HUES6 (cell line): ENCODE results near the gene ATG16L2.

Experiments used
- H3K27ac ChIP-seq: 2 replicates; pipeline ENCODE4 v1.7.0; 2013; ENCODE audit warnings: low read depth, mild to moderate bottlenecking, low read length, inconsistent platforms
- H3K27me3 ChIP-seq: 2 replicates; pipeline ENCODE4 v1.6.1; 2013; ENCODE audit warnings: low read length; ENCODE audit not compliant: control insufficient read depth, insufficient read depth
- H3K36me3 ChIP-seq: 2 replicates; pipeline ENCODE4 v1.6.1; 2013; ENCODE audit warnings: low read length; ENCODE audit not compliant: control insufficient read depth, insufficient read depth
- H3K4me1 ChIP-seq: 2 replicates; pipeline ENCODE4 v1.6.1; 2013; ENCODE audit warnings: low read length; ENCODE audit not compliant: control insufficient read depth, insufficient read depth
- H3K4me3 ChIP-seq: 2 replicates; pipeline ENCODE4 v1.5.1; 2013; ENCODE audit warnings: low read depth, low read length
- H3K9ac ChIP-seq: one replicate; pipeline ENCODE4 v1.6.1; 2013; ENCODE audit warnings: mild to moderate bottlenecking, low read length
- H3K9me3 ChIP-seq: 2 replicates; pipeline ENCODE4 v1.6.1; 2013; ENCODE audit warnings: low read depth, low read length; ENCODE audit not compliant: control insufficient read depth, insufficient read depth

Gene ATG16L2

GRCh38 chr11:72828081-72828567 is 13.9 kb downstream of the ATG16L2 start:
- Histone ChIP-seq H3K27me3 (peaks cover 7% of the 10 kb centered on the region), H3K9me3 (no peaks in the 10 kb centered on the region), H3K36me3 (no peaks in the 10 kb centered on the region), H3K9ac (no peak overlapping the region), H3K4me1 (peaks cover 8% of the 10 kb centered on the region), H3K27ac (no peak overlapping the region), H3K4me3 (no peak overlapping the region)

DNA sequence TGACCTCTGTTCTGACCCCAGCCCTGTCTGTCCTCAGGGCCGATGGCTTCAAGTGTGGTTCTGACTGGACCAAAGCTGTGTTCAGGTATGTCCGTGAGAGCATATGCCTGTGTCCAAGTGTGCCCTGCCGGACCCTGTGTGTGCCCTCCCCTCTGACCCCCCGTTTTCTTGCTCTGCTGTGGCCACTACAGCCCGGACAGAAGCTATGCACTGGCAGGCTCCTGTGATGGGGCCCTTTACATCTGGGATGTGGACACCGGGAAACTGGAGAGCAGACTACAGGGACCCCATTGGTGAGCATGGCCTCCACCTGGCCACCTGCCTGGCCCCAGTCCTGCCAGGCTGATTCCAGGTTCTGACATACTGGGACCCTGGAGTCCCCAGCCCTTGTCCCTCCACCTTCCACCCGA is 14.5 kb downstream of the ATG16L2 start:
- no peaks in the 10 kb centered on the region for H3K9me3 ChIP-seq
- H3K27ac ChIP-seq: no peak overlapping the region
- H3K4me1 ChIP-seq: peaks cover 8% of the 10 kb centered on the region
- no peaks in the 10 kb centered on the region for H3K36me3 ChIP-seq
- H3K27me3 ChIP-seq: 0 out of 2 replicates have a peak, but pooled peaks cover 3% of the 10 kb centered on the region
- no peak overlapping the region for H3K9ac ChIP-seq
- no peak overlapping the region for H3K4me3 ChIP-seq

DNA sequence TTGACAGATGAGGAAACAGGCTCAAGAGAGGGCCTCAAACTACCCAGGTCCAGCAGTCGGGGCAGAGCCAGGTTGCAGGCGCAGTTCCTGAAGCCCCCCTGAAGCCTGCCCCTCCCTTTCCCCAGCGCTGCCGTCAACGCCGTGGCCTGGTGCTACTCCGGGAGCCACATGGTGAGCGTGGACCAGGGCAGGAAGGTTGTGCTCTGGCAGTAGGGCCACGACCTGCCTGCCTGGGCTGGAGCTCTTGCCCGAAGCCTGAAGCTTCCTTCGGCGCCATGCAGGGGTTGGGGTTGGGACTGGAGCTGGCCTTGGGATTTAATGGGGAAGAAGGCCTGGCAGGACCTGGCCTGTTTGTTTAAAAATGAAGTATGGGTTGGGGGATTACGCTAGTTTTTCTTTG is 15.0 kb downstream of the ATG16L2 start:
- Histone ChIP-seq H3K27me3 (no peaks in the 10 kb centered on the region), H3K9ac (no peak overlapping the region), H3K9me3 (no peaks in the 10 kb centered on the region), H3K27ac (no peak overlapping the region), H3K4me1 (peaks cover 8% of the 10 kb centered on the region), H3K4me3 (no peak overlapping the region), H3K36me3 (no peaks in the 10 kb centered on the region)

- Histone ChIP-seq H3K27ac (no peak overlapping the region), H3K9ac (no peak overlapping the region), H3K9me3 (no peaks in the 10 kb centered on the region), H3K4me1 (peaks cover 8% of the 10 kb centered on the region), H3K36me3 (no peaks in the 10 kb centered on the region), H3K27me3 (no peaks in the 10 kb centered on the region), H3K4me3 (no peak overlapping the region)
Observed at GRCh38 chr11:72829884-72830533, 15.8 kb downstream of the ATG16L2 start.

DNA sequence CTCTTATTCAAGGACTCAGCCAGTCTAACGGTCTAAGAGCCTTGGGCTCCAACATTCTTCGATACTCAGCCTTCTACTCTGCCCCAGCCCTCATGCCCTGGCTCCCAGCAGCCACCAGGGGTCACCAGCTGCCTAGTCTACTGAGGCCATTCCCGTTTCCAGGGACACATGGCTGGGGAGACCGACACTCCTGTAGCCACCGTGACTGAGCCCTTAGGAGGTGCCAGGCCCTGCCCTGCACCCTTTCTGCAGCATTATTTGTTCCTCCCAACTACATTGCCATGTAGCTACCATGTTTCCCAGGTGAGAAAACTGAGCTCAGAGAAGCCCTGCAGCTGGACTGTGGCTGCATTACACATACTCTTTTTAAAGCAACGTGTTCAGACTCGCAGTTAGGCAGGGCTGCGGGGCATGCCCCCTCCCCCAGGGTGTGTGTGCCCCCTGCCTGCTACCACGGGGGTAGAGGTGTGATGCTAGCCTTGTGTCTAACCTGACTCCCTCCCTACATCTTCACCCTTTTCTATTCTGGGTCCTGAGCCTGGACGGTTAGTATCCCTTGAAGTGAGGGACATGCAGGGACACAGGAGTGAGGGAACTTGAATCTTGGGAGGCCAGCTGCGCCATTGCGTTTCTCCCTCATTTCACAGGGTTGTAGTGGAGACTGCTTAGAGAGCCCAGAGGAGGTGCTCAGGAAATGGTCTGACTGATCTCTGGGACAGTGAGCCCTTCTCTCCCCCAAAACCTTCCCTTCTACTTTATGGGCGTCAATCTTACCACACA is 17.5 kb downstream of the ATG16L2 start:
- no peaks in the 10 kb centered on the region for H3K27me3 ChIP-seq
- H3K4me3 ChIP-seq: no peak overlapping the region
- H3K9me3 ChIP-seq: no peaks in the 10 kb centered on the region
- no peaks in the 10 kb centered on the region for H3K36me3 ChIP-seq
- H3K4me1 ChIP-seq: peaks cover 8% of the 10 kb centered on the region
- no peak overlapping the region for H3K9ac ChIP-seq
- H3K27ac ChIP-seq: no peak overlapping the region

DNA sequence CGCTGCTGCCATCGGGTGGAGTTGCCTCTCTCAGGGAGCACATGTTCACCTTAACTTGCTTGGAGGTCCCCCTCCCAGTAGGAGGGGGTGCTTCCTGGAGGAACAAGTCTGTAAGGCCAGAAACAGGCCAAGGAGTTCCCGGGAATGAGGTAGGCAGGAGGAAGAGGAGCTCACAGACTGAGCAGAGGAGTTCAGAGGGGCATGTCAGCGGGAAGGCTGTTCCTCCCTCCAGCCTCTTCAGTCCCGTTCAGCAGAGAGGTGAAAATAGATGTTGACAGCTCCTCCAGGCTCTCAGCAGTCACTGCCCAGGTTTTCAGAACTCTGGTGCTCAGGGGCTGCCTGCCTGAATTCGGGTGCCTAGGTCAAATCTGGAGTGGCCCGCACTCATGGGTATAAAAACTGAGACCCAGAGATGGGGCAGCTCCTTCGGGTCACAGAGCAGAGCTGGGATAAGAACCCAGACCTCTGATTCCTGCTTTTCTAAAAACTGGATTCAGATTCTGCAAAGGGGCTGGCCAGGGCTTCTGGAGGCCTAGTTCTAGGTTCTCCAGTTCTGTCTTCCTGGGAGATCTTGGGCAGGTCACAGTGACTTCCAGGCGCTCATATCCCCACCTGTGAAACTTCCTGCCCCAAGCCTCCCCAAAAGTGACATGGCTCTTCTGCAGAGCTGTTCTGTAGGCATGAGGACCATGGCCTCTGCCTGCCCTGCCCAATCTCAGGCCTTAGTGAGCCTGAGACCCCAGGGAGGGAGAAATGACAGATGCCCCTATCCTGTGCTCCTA is 18.3 kb downstream of the ATG16L2 start:
- H3K27me3 ChIP-seq: no peaks in the 10 kb centered on the region
- H3K4me1 ChIP-seq: peaks cover 8% of the 10 kb centered on the region
- H3K9ac ChIP-seq: no peak overlapping the region
- H3K4me3 ChIP-seq: no peak overlapping the region
- H3K36me3 ChIP-seq: no peaks in the 10 kb centered on the region
- no peak overlapping the region for H3K27ac ChIP-seq
- H3K9me3 ChIP-seq: no peaks in the 10 kb centered on the region

- peaks cover 8% of the 10 kb centered on the region for H3K4me1 ChIP-seq
- no peaks in the 10 kb centered on the region for H3K36me3 ChIP-seq
- H3K9me3 ChIP-seq: no peaks in the 10 kb centered on the region
- H3K9ac ChIP-seq: no peak overlapping the region
- no peak overlapping the region for H3K27ac ChIP-seq
- H3K27me3 ChIP-seq: no peaks in the 10 kb centered on the region
- no peak overlapping the region for H3K4me3 ChIP-seq
Observed at GRCh38 chr11:72833083-72833733, 19.0 kb downstream of the ATG16L2 start.

- Histone ChIP-seq H3K4me1 (peaks cover 8% of the 10 kb centered on the region), H3K36me3 (no peaks in the 10 kb centered on the region), H3K27ac (no peak overlapping the region), H3K4me3 (no peak overlapping the region), H3K27me3 (no peaks in the 10 kb centered on the region), H3K9me3 (no peaks in the 10 kb centered on the region), H3K9ac (no peak overlapping the region)
Observed at GRCh38 chr11:72833811-72834493, 19.7 kb downstream of the ATG16L2 start.

GRCh38 chr11:72834905-72835304 is 20.7 kb downstream of the ATG16L2 start:
- H3K36me3 ChIP-seq: no peaks in the 10 kb centered on the region
- no peaks in the 10 kb centered on the region for H3K9me3 ChIP-seq
- no peak overlapping the region for H3K4me3 ChIP-seq
- H3K27me3 ChIP-seq: no peaks in the 10 kb centered on the region
- no peak overlapping the region for H3K27ac ChIP-seq
- peaks cover 8% of the 10 kb centered on the region for H3K4me1 ChIP-seq
- no peak overlapping the region for H3K9ac ChIP-seq

- H3K9me3 ChIP-seq: no peaks in the 10 kb centered on the region
- peaks cover 8% of the 10 kb centered on the region for H3K4me1 ChIP-seq
- H3K9ac ChIP-seq: no peak overlapping the region
- H3K27ac ChIP-seq: no peak overlapping the region
- H3K27me3 ChIP-seq: no peaks in the 10 kb centered on the region
- no peak overlapping the region for H3K4me3 ChIP-seq
- H3K36me3 ChIP-seq: no peaks in the 10 kb centered on the region
Observed at GRCh38 chr11:72836111-72836510, 21.9 kb downstream of the ATG16L2 start.
